K562 (cell line): ENCODE data around the gene TMEM143. TPM values are rescaled to one million over a fixed set of nuclear protein-coding genes. Genes with fewer than 3 reads are reported as not detected.

Source experiments
- ATAC-seq: fragments of 200-7000 bp; cut with Tn5 transposase; 3 replicates; pipeline ENCODE4 v1.9.1; 2020; ENCODE audit warnings: moderate library complexity
- BruUV-seq: library from RNA; stranded (reverse); fragments of 400-500 nt; replicated peaks from 2 replicates; lab custom pipeline; 2021; lab: Mats Ljungman, UMichigan
- CTCF ChIA-PET: fragments of 300-600 bp; formaldehyde crosslinking; extraction: SDS; loops from one replicate; lab custom pipeline; 2021; ENCODE audit warnings: low intra/inter-chr PET ratio; lab: Yijun Ruan, JAX
- POLR2A ChIA-PET: fragments of 300-600, 350-650 bp; sonication (Branson Sonifier 250); formaldehyde crosslinking; extraction: SDS; loops from one replicate; lab custom pipeline; 2021; ENCODE audit warnings: antibody characterized with exemption, inconsistent platforms; lab: Yijun Ruan, JAX
- DNase-seq, 4 experiments: peaks; one replicate each; pipeline versions ENCODE4 v3.0.0 to v3.0.0-alpha.2; 2011 to 2018; ENCODE audit warnings: low spot score in 3 of 4, mixed read lengths in 3 of 4; ENCODE audit errors: extremely low read depth in 1 of 4
- FAIRE-seq: peaks from 2 replicates; lab custom pipeline; 2011; peaks lifted over from hg19 to GRCh38; lab: Jason Lieb, UNC
- H2AFZ ChIP-seq: 2 replicates; pipeline ENCODE4 v1.6.0; 2011; ENCODE audit warnings: low read depth, low read length, control low read depth, inconsistent platforms
- H3K27ac ChIP-seq: fragments of 200-600 bp; 3 replicates; pipeline ENCODE4 v1.8.0; 2011; ENCODE audit warnings: low read depth, mild to moderate bottlenecking, control low read depth, inconsistent platforms, low read length, moderate library complexity, mixed read lengths; ENCODE audit errors: extremely low read depth
- H3K27me3 ChIP-seq, 2 experiments: fragments of 300-600 bp in 1 of 2; 2 replicates in 1 of 2; 3 replicates in 1 of 2; pipeline versions ENCODE4 v1.6.0 to v1.8.0; 2011; ENCODE audit warnings: inconsistent platforms in 2 of 2, low read length in 2 of 2, mild to moderate bottlenecking in 1 of 2, mixed read lengths in 1 of 2, moderate library complexity in 1 of 2; ENCODE audit not compliant: control insufficient read depth in 2 of 2, insufficient read depth in 2 of 2
- H3K36me3 ChIP-seq: fragments of 300-600 bp; 3 replicates; pipeline ENCODE4 v1.8.0; 2011; ENCODE audit warnings: mild to moderate bottlenecking, low read length, inconsistent platforms; ENCODE audit not compliant: control insufficient read depth, insufficient read depth
- H3K4me1 ChIP-seq, 2 experiments: fragments of 200-600 bp in 1 of 2; replicated peaks in 1 of 2; 2 replicates in 1 of 2; 3 replicates in 1 of 2; pipeline versions ENCODE4 v1.5.1 to v1.8.0; 2011; ENCODE audit warnings: inconsistent platforms in 2 of 2, low read length in 2 of 2, mild to moderate bottlenecking in 1 of 2, mixed read lengths in 1 of 2, moderate library complexity in 1 of 2; ENCODE audit not compliant: control insufficient read depth in 2 of 2, insufficient read depth in 2 of 2
- H3K4me2 ChIP-seq: 2 replicates; pipeline ENCODE4 v1.6.1; 2011; ENCODE audit warnings: low read length, control low read depth, inconsistent platforms, mixed read lengths; ENCODE audit not compliant: insufficient read depth
- H3K4me3 ChIP-seq: fragments of 200-600 bp; sonication (generic), shearing (Covaris generic); 2 replicates; pipeline ENCODE4 v1.5.1; 2016; ENCODE audit warnings: control low read depth, inconsistent platforms
- H3K79me2 ChIP-seq: fragments of 200-600 bp; 3 replicates; pipeline ENCODE4 v1.8.0; 2011; ENCODE audit warnings: low read length, inconsistent platforms; ENCODE audit not compliant: control insufficient read depth, insufficient read depth
- H3K9ac ChIP-seq, 2 experiments: 2 replicates each; pipeline versions ENCODE4 v1.6.0 to v1.6.1; 2011; ENCODE audit warnings: low read depth in 2 of 2, low read length in 2 of 2, control low read depth in 1 of 2, inconsistent platforms in 1 of 2, mild to moderate bottlenecking in 1 of 2, mixed read lengths in 1 of 2; ENCODE audit not compliant: insufficient read depth in 1 of 2
- H3K9me1 ChIP-seq: one replicate; pipeline ENCODE4 v1.6.0; 2011; ENCODE audit warnings: inconsistent platforms, mild to moderate bottlenecking, low read length, moderate library complexity; ENCODE audit not compliant: control insufficient read depth, insufficient read depth
- H3K9me3 ChIP-seq: replicated peaks from 2 replicates; pipeline ENCODE4 v1.5.1; 2011; ENCODE audit warnings: low read depth, low read length, inconsistent platforms; ENCODE audit not compliant: control insufficient read depth, insufficient read depth
- H4K20me1 ChIP-seq: replicated peaks from 2 replicates; pipeline ENCODE4 v1.6.1; 2011; ENCODE audit warnings: low read length, inconsistent platforms, mixed read lengths; ENCODE audit not compliant: control insufficient read depth, insufficient read depth
- ATF6 ChIP-seq: sonication (generic); formaldehyde crosslinking; IDR thresholded peaks from 2 replicates; pipeline ENCODE4 v1.4.0; 2020; ENCODE audit warnings: mild to moderate bottlenecking, missing genetic modification reagents
- GMEB1 ChIP-seq: fragments of 250-450 bp; sonication (Bioruptor Pico); IDR thresholded peaks from 2 replicates; pipeline ENCODE4 v1.4.0; 2020; ENCODE audit warnings: mild to moderate bottlenecking
- HOMEZ ChIP-seq: fragments of 250-450 bp; sonication (Bioruptor Pico); IDR thresholded peaks from 2 replicates; pipeline ENCODE4 v1.4.0; 2020; ENCODE audit warnings: mild to moderate bottlenecking, moderate library complexity
- MTA1 ChIP-seq: fragments of 450-650 bp; IDR thresholded peaks from 2 replicates; pipeline ENCODE4 v1.6.1; 2017; ENCODE audit warnings: borderline replicate concordance
- MTF1 ChIP-seq: fragments of 250-450 bp; sonication (Bioruptor Pico); IDR thresholded peaks from 2 replicates; pipeline ENCODE4 v1.9.0; 2021; ENCODE audit warnings: moderate library complexity, mild to moderate bottlenecking, inconsistent platforms, borderline replicate concordance
- RUNX1 ChIP-seq: sonication (generic); IDR thresholded peaks from 2 replicates; pipeline ENCODE4 v1.6.1; 2016; ENCODE audit warnings: antibody characterized with exemption, low read depth
- TAL1 ChIP-seq: fragments of 450-650 bp; IDR thresholded peaks from 2 replicates; pipeline ENCODE4 v1.6.1; 2016; ENCODE audit warnings: mild to moderate bottlenecking
- ZNF449 ChIP-seq: fragments of 250-450 bp; sonication (Bioruptor Pico); IDR thresholded peaks from 2 replicates; pipeline ENCODE4 v1.8.0; 2022; ENCODE audit warnings: moderate library complexity, mild to moderate bottlenecking, inconsistent platforms
- WGBS: fragments of 100-300 bp; shearing (Covaris generic); methylation state at CpG from one replicate; pipeline ENCODE4 v1.1.6; 2016; ENCODE audit warnings: low coverage, mixed read lengths; ENCODE audit not compliant: insufficient coverage; ENCODE audit errors: missing lambda C conversion rate; 5-methylcytosine and 5-hydroxymethylcytosine counted together
- in situ Hi-C: fragments of 300-500 bp; cut with MboI; formaldehyde crosslinking; loops from 4 replicates; pipeline ENCODE4 v1.15.0; 2018; ENCODE audit warnings: inconsistent platforms, mixed read lengths
- intact Hi-C: fragments of 100-400 bp; cut with micrococcal nuclease; formaldehyde crosslinking; loops from 2 replicates; pipeline ENCODE4 v1.14.2; 2022
- polyA plus RNA-seq, 8 experiments: library from polyadenylated mRNA; depleted of rRNA in 4 of 8; stranded (reverse) in 5 of 8; unstranded in 3 of 8; fragments of >200 nt; fragmentation: Nextera tagmentation in 2 of 8; fragmentation: Illumina TruSeq in 1 of 8; extraction: Ambion mirVana in 2 of 8; extraction: Trizol in 1 of 8; gene quantifications; 2 replicates each; pipeline versions ENCODE4 v1.2.1 to v1.2.3, GENCODE V29; 2011 to 2014; ENCODE audit warnings: inconsistent platforms in 1 of 8, missing spikeins in 1 of 8
- total RNA-seq, 7 experiments: library from RNA; depleted of rRNA in 6 of 7; stranded (reverse); fragments of >200 nt in 6 of 7; fragmentation: Illumina TruSeq in 2 of 7; extraction: Trizol in 2 of 7; gene quantifications; 2 replicates each; pipeline versions ENCODE4 v1.2.1 to v1.2.3, GENCODE V29; 2011 to 2021; ENCODE audit warnings: low replicate concordance in 1 of 7

TMEM143 gene
- total and polyA plus RNA-seq, 9 of the 15 experiments (the other 6 are each of a cell fraction or from before 2014, with no cell fraction given): 0.66 to 8.8 (median 4.3) TPM

GRCh38 chr19:48401287-48401686 lies 37.5 kb upstream of the TMEM143 start:
- ChIA-PET POLR2A (interaction anchor here (0.6 to 1.7 kb wide), 2 partner anchors 13 to 149 kb away, joined by 3 to 9 read pairs; no protein-coding TSS in a partner anchor), CTCF (no interaction called here)
- Histone ChIP-seq H3K4me3 (no peak overlapping the region), H3K9ac (peak overlapping the region in 1 of 2 experiments; percentile 70; a peak in 1 of 4 replicates), H3K4me2 (no peak overlapping the region), H4K20me1 (peaks cover 12% of the 10 kb centered on the region), H3K79me2 (peaks cover 65% of the 10 kb centered on the region), H3K27ac (no peak overlapping the region), H3K27me3 (no peaks in the 10 kb centered on the region), H3K36me3 (peaks cover 26% of the 10 kb centered on the region; the same call in 2 of the 3 replicates), H3K9me3 (no peaks in the 10 kb centered on the region), H3K4me1 (peaks cover 29 to 52% of the 10 kb centered on the region in 2 experiments), H3K9me1 (no peaks in the 10 kb centered on the region), H2AFZ (no peak overlapping the region)
- FAIRE-seq (no peak), DNase-seq (no peak), ATAC-seq (no peak)
- in situ Hi-C loops (no loop called here), intact Hi-C loops (no loop called here)
- no TSS peak for BruUV-seq
- TF ChIP-seq HOMEZ (CRISPR knock-in tag) (no peak), TAL1 (no peak), ZNF449 (CRISPR knock-in tag) (no peak), GMEB1 (CRISPR knock-in tag) (no peak), RUNX1 (no peak), MTA1 (no peak), MTF1 (no peak), ATF6 (CRISPR knock-in tag) (no peak)
- 80% methylated on average over 5 of the region's 5 CpGs for WGBS
